DND-41 (cell line): Measurements from ENCODE around the gene CRACDL.

ENCODE experiments used
- ATAC-seq: fragments of 200-7000 bp; cut with Tn5 transposase; 3 replicates; pipeline ENCODE4 v1.9.1; 2021; ENCODE audit warnings: low read depth; ENCODE audit not compliant: insufficient read depth
- DNase-seq: peaks from one replicate; pipeline ENCODE4 v3.0.0-alpha.2; 2020
- H2AFZ ChIP-seq: 2 replicates; pipeline ENCODE4 v1.6.0; 2012; ENCODE audit warnings: low read depth, low read length
- H3K27ac ChIP-seq: 2 replicates; pipeline ENCODE4 v1.5.1; 2012; ENCODE audit warnings: low read length, inconsistent platforms
- H3K27me3 ChIP-seq: fragments of 200-600 bp; sonication (generic); 2 replicates; pipeline ENCODE4 v1.6.0; 2012; ENCODE audit warnings: low read length, mild to moderate bottlenecking, inconsistent platforms; ENCODE audit not compliant: insufficient read depth, poor library complexity
- H3K36me3 ChIP-seq: 2 replicates; pipeline ENCODE4 v1.5.1; 2012; ENCODE audit warnings: low read length, inconsistent platforms; ENCODE audit not compliant: insufficient read depth
- H3K4me1 ChIP-seq: 2 replicates; pipeline ENCODE4 v1.5.1; 2012; ENCODE audit warnings: mild to moderate bottlenecking, low read length; ENCODE audit not compliant: insufficient read depth
- H3K4me2 ChIP-seq: 2 replicates; pipeline ENCODE4 v1.6.0; 2012; ENCODE audit warnings: mild to moderate bottlenecking, moderate library complexity, low read length, inconsistent platforms; ENCODE audit not compliant: insufficient read depth
- H3K4me3 ChIP-seq, 2 experiments: fragments of 200-600 bp in 1 of 2; shearing (Covaris generic) in 1 of 2; 2 replicates each; pipeline ENCODE4 v1.5.1; 2012 to 2016; ENCODE audit warnings: inconsistent platforms in 2 of 2, low read length in 2 of 2, mild to moderate bottlenecking in 2 of 2, low read depth in 1 of 2, moderate library complexity in 1 of 2
- H3K79me2 ChIP-seq: 2 replicates; pipeline ENCODE4 v1.6.0; 2012; ENCODE audit warnings: low read length, inconsistent platforms; ENCODE audit not compliant: insufficient read depth
- H3K9ac ChIP-seq: 2 replicates; pipeline ENCODE4 v1.6.0; 2012; ENCODE audit warnings: low read depth, mild to moderate bottlenecking, inconsistent platforms, low read length, moderate library complexity
- H3K9me3 ChIP-seq: 2 replicates; pipeline ENCODE4 v1.5.1; 2012; ENCODE audit warnings: low read length, moderate library complexity, mild to moderate bottlenecking, inconsistent platforms; ENCODE audit not compliant: insufficient read depth, severe bottlenecking
- H4K20me1 ChIP-seq: 2 replicates; pipeline ENCODE4 v1.6.0; 2012; ENCODE audit warnings: low read length; ENCODE audit not compliant: insufficient read depth
- CTCF ChIP-seq: IDR thresholded peaks from 2 replicates; pipeline ENCODE4 v1.5.1; 2012; ENCODE audit warnings: borderline replicate concordance, low read length, moderate library complexity, mild to moderate bottlenecking; ENCODE audit not compliant: poor library complexity, severe bottlenecking; ENCODE audit errors: extremely low read depth
- EZH2 ChIP-seq: IDR thresholded peaks from 3 replicates; pipeline ENCODE4 v1.6.1; 2012; ENCODE audit warnings: borderline replicate concordance, low read depth, mild to moderate bottlenecking, moderate library complexity, low read length, inconsistent platforms; ENCODE audit not compliant: severe bottlenecking

Gene CRACDL

GRCh38 chr2:98771721-98772524 lies 164.1 kb downstream of the CRACDL start:
- peak; percentile 87 for DNase-seq
- no peaks in the 10 kb centered on the region for H4K20me1 ChIP-seq
- peak overlapping the region; percentile 71 for H2AFZ ChIP-seq
- H3K4me2 ChIP-seq, result peak overlapping the region; percentile 68
- ATAC-seq, result peak; percentile 61
- H3K4me3 ChIP-seq, result peak overlapping the region; percentile 27 to 59
- H3K27me3 ChIP-seq, result no peaks in the 10 kb centered on the region
- peaks cover 69% of the 10 kb centered on the region for H3K4me1 ChIP-seq
- H3K9ac ChIP-seq, result peak overlapping the region; percentile 66
- peaks cover 14% of the 10 kb centered on the region; the same call in 1 of the 2 replicates for H3K79me2 ChIP-seq
- no peak for TF ChIP-seq EZH2
- TF ChIP-seq CTCF, result no peak
- H3K9me3 ChIP-seq, result no peaks in the 10 kb centered on the region
- H3K27ac ChIP-seq, result peak overlapping the region; percentile 92
- peaks cover 6% of the 10 kb centered on the region; the same call in 1 of the 2 replicates for H3K36me3 ChIP-seq

GRCh38 chr2:98771264-98771663 lies 164.8 kb downstream of the CRACDL start:
- H3K4me3 ChIP-seq, result peak overlapping the region; percentile 27 to 59
- TF ChIP-seq EZH2, result no peak
- no peak for TF ChIP-seq CTCF
- H3K9ac ChIP-seq, result peak overlapping the region; percentile 66
- H3K4me1 ChIP-seq, result peaks cover 75% of the 10 kb centered on the region
- H4K20me1 ChIP-seq, result no peaks in the 10 kb centered on the region
- H3K36me3 ChIP-seq, result peaks cover 10% of the 10 kb centered on the region
- H3K79me2 ChIP-seq, result peaks cover 16% of the 10 kb centered on the region; the same call in 1 of the 2 replicates
- no peaks in the 10 kb centered on the region for H3K9me3 ChIP-seq
- ATAC-seq, result no peak
- peak overlapping the region; percentile 92 for H3K27ac ChIP-seq
- H3K27me3 ChIP-seq, result no peaks in the 10 kb centered on the region
- peak; percentile 39 for DNase-seq
- peak overlapping the region; percentile 68 for H3K4me2 ChIP-seq
- H2AFZ ChIP-seq, result peak overlapping the region; percentile 71

GRCh38 chr2:98769784-98770183 lies 166.2 kb downstream of the CRACDL start:
- Histone ChIP-seq H3K9ac (peak overlapping the region; percentile 66), H3K4me1 (peaks cover 83% of the 10 kb centered on the region), H4K20me1 (no peaks in the 10 kb centered on the region), H2AFZ (peak overlapping the region; percentile 32; the same call in 1 of the 2 replicates), H3K9me3 (no peaks in the 10 kb centered on the region), H3K79me2 (peaks cover 16% of the 10 kb centered on the region; the same call in 1 of the 2 replicates), H3K36me3 (peaks cover 13% of the 10 kb centered on the region), H3K4me3 (peak overlapping the region in 1 of 2 experiments; percentile 59; a peak in 2 of 4 replicates), H3K27ac (peak overlapping the region; percentile 92), H3K4me2 (peak overlapping the region; percentile 68), H3K27me3 (no peaks in the 10 kb centered on the region)
- DNase-seq (peak; percentile 88), ATAC-seq (peak; percentile 31)
- TF ChIP-seq CTCF (no peak), EZH2 (no peak)
